Colonic mucosa (tissue), 4 donors: ENCODE measurements around the gene ZMYND8. TPM values are rescaled to one million over a fixed set of nuclear protein-coding genes. Genes with fewer than 3 reads are reported as not detected.
A peak's percentile ranks its signal among the peaks of the same experiment; 100 is the strongest.

Experiments
- DNase-seq: peaks from one replicate; pipeline ENCODE4 v3.0.0-alpha.2; 2020
- H3K27ac ChIP-seq: fragments of 200-600 bp; one replicate; pipeline ENCODE4 v1.8.0; 2021
- H3K27me3 ChIP-seq: fragments of 200-600 bp; one replicate; pipeline ENCODE4 v1.8.0; 2021
- H3K36me3 ChIP-seq: fragments of 200-600 bp; one replicate; pipeline ENCODE4 v1.8.0; 2021
- H3K4me1 ChIP-seq: fragments of 200-600 bp; one replicate; pipeline ENCODE4 v1.8.0; 2021; ENCODE audit warnings: mild to moderate bottlenecking
- H3K4me3 ChIP-seq: fragments of 200-600 bp; one replicate; pipeline ENCODE4 v1.8.0; 2021
- H3K9ac ChIP-seq, 2 donors: one replicate each; pipeline ENCODE4 v1.7.0; 2013; ENCODE audit warnings: control low read depth in 2 of 2, low read depth in 2 of 2, low read length in 2 of 2
- H3K9me3 ChIP-seq: fragments of 200-600 bp; one replicate; pipeline ENCODE4 v1.8.0; 2021
- CTCF ChIP-seq: fragments of 200-600 bp; IDR thresholded peaks from one replicate; pipeline ENCODE4 v1.8.0; 2022; ENCODE audit warnings: antibody characterized with exemption, mild to moderate bottlenecking
- intact Hi-C: fragments of 100-400 bp; cut with DNase I; formaldehyde crosslinking; loops from one replicate; pipeline ENCODE4 v1.14.1; 2022
- total RNA-seq, 2 donors: library from RNA; stranded (reverse); fragmentation: NEBNext Ultra II Directional in 1 of 2; extraction: Animal tissue kit (Norgen Biotek cat#: 25700) in 1 of 2; gene quantifications; one replicate each; pipeline ENCODE4 v1.2.1, GENCODE V29; 2021
- donor health status: healthy.
- donor health status: DM: no; HTN: no; CAD: no.
- donor health status: DM: no; HTN: no; CAD: no.

Gene ZMYND8
- total RNA-seq, 2 donors from 2014 or later, result 45.4 to 53.1 TPM

GRCh38 chr20:47252879-47253307, 103.6 kb downstream of the ZMYND8 start:
- peak overlapping the region; percentile 13 for H3K27ac ChIP-seq
- DNase-seq, result peak; percentile 44
- no peak overlapping the region for H3K9ac ChIP-seq
- H3K27me3 ChIP-seq, result no peaks in the 10 kb centered on the region
- intact Hi-C loops, result no loop called here
- no peaks in the 10 kb centered on the region for H3K4me1 ChIP-seq
- TF ChIP-seq CTCF, result no peak
- no peak overlapping the region for H3K4me3 ChIP-seq
- H3K9me3 ChIP-seq, result no peaks in the 10 kb centered on the region
- no peaks in the 10 kb centered on the region for H3K36me3 ChIP-seq

GRCh38 chr20:47251154-47252020, 105.1 kb downstream of the ZMYND8 start:
- Histone ChIP-seq H3K27ac (no peak overlapping the region), H3K9me3 (no peaks in the 10 kb centered on the region), H3K36me3 (no peaks in the 10 kb centered on the region), H3K27me3 (no peaks in the 10 kb centered on the region), H3K4me1 (no peaks in the 10 kb centered on the region), H3K9ac (no peak overlapping the region), H3K4me3 (no peak overlapping the region)
- no peak for DNase-seq
- intact Hi-C loops, result no loop called here
- TF ChIP-seq CTCF, result no peak

GRCh38 chr20:47250360-47250759, 106.1 kb downstream of the ZMYND8 start:
- no peak for DNase-seq
- no peaks in the 10 kb centered on the region for H3K27me3 ChIP-seq
- intact Hi-C loops, result no loop called here
- H3K9me3 ChIP-seq, result no peaks in the 10 kb centered on the region
- H3K36me3 ChIP-seq, result peaks cover 7% of the 10 kb centered on the region
- no peak for TF ChIP-seq CTCF
- H3K9ac ChIP-seq, result no peak overlapping the region
- no peak overlapping the region for H3K27ac ChIP-seq
- H3K4me3 ChIP-seq, result no peak overlapping the region
- no peaks in the 10 kb centered on the region for H3K4me1 ChIP-seq

- no peak overlapping the region for H3K27ac ChIP-seq
- no peaks in the 10 kb centered on the region for H3K27me3 ChIP-seq
- peaks cover 7% of the 10 kb centered on the region for H3K36me3 ChIP-seq
- no peak for TF ChIP-seq CTCF
- H3K4me3 ChIP-seq, result no peak overlapping the region
- H3K9me3 ChIP-seq, result no peaks in the 10 kb centered on the region
- no peak for DNase-seq
- intact Hi-C loops, result no loop called here
- H3K9ac ChIP-seq, result no peak overlapping the region
- H3K4me1 ChIP-seq, result no peaks in the 10 kb centered on the region
These were observed 106.6 kb downstream of the ZMYND8 start for GRCh38 chr20:47249913-47250312.

GRCh38 chr20:47248448-47248966, 108.0 kb downstream of the ZMYND8 start:
- intact Hi-C loops, result no loop called here
- no peak for TF ChIP-seq CTCF
- Histone ChIP-seq H3K9me3 (no peaks in the 10 kb centered on the region), H3K36me3 (peaks cover 7% of the 10 kb centered on the region), H3K4me1 (no peaks in the 10 kb centered on the region), H3K27me3 (no peaks in the 10 kb centered on the region), H3K27ac (no peak overlapping the region), H3K4me3 (no peak overlapping the region), H3K9ac (no peak overlapping the region)
- DNase-seq, result no peak
